ENCODE data around the gene GPRC5C.
A peak's percentile ranks its signal among the peaks of the same experiment; 100 is the strongest.
"Not testable (repeated sequence)": the region's sequence is repeated elsewhere in the genome, so short reads cannot be mapped to it uniquely, and the experiment has no call there.

Gene GPRC5C

GRCh38 chr17:74477411-74477810, 45.5 kb downstream of the GPRC5C start:
- no peak for DNase-seq

GRCh38 chr17:74478420-74479100, 46.7 kb downstream of the GPRC5C start:
- DNase-seq, result peak; percentile 73

DNA sequence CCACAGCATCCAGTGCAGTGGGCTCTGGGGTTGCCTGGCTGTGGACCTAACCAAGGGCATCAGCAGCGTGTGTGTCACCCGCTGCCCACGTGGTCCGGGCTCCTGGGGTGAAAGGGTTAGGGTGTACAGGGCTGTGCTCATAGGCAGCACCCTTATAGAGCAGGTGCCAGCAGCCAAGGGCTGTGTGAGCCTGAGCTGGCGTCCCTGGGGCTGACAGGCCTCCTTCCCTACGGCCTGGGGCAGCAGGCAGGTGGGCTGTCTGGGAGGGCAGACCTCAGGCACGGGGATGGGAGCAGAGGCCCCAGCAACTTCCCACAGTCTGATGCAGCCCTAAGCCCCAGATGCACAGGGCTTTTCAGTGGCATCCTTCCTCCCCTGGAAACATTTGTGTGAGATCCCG, 48.4 kb downstream of the GPRC5C start:
- DNase-seq, result no peak

GRCh38 chr17:74481621-74482020, 49.7 kb downstream of the GPRC5C start:
- no peak for DNase-seq

DNA sequence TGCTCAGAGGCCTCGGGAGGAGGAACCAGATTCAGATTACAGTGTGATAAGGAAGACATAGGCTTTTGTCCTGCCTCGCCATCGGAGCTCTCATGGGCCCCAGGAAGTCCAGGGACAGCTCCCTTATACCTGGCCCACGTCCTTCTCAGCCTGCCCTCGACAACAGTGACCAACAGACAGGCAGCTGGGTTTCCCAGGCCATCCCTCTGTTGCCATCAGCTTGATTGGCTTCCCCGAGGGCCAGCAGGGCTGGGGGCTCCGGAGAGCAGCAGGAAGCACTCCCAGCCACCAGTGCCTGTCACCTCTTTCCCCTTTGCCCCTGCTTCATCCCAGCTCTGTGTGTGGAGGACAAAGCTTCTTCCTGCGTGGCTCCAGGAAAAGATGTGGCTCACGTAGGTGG, 52.2 kb downstream of the GPRC5C start:
- no peak for DNase-seq

- no peak for DNase-seq
These were observed 53.3 kb downstream of the GPRC5C start for GRCh38 chr17:74485022-74485743.

DNA sequence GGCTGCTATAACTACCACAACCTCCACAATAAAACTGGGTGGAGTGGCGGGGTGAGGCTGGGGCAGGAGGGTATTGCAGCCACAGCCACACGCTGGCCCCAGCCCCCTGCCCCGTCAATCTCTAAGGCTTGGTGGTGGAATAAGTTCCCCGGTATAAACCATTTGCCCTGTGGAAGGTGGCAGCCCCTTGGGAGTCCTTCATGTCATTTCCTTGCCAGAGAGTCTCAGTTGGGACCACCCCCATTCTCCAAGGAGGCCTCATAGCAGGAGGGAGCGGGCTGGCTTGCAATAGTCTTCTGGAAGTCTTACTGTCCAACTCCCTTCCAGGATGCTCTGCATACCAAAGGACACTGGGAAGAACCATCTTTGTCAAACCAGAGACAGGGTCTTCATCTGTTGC, 54.0 kb downstream of the GPRC5C start:
- no peak for DNase-seq

GRCh38 chr17:74488276-74488675, 56.4 kb downstream of the GPRC5C start:
- DNase-seq, result not testable (repeated sequence)

- no peak for DNase-seq
These were observed 58.8 kb downstream of the GPRC5C start for GRCh38 chr17:74490716-74491115.

- DNase-seq, result peak; percentile 73 to 87
These were observed 59.7 kb downstream of the GPRC5C start for GRCh38 chr17:74491626-74492025.

GRCh38 chr17:74493331-74493833, 61.5 kb downstream of the GPRC5C start:
- peak; percentile 69 to 70 for DNase-seq
